Mesothelial cell of epicardium (in vitro differentiated cells): ENCODE measurements around the gene TBC1D10B. TPM values are rescaled to one million over a fixed set of nuclear protein-coding genes. Genes with fewer than 3 reads are reported as not detected.
A peak's percentile ranks its signal among the peaks of the same experiment; 100 is the strongest.

ENCODE experiments used
- DNase-seq, 2 experiments: peaks; one replicate each; pipeline ENCODE4 v3.0.0; 2021; ENCODE audit warnings: low spot score in 2 of 2; ENCODE audit not compliant: unreplicated experiment in 2 of 2
- H3K27ac Mint-ChIP-seq: 2 replicates; pipeline ENCODE4 v1.8.0; 2021; ENCODE audit warnings: mixed read lengths
- H3K27me3 Mint-ChIP-seq: 2 replicates; pipeline ENCODE4 v1.8.0; 2021; ENCODE audit warnings: low read depth, mixed read lengths
- H3K36me3 Mint-ChIP-seq: 2 replicates; pipeline ENCODE4 v1.8.0; 2021; ENCODE audit warnings: mixed read lengths
- H3K4me1 Mint-ChIP-seq: 2 replicates; pipeline ENCODE4 v1.8.0; 2021; ENCODE audit warnings: mixed read lengths
- H3K4me3 Mint-ChIP-seq: 2 replicates; pipeline ENCODE4 v1.8.0; 2021; ENCODE audit warnings: mild to moderate bottlenecking, moderate library complexity, mixed read lengths
- H3K9me3 Mint-ChIP-seq: 2 replicates; pipeline ENCODE4 v1.8.0; 2021; ENCODE audit warnings: mixed read lengths
- CTCF ChIP-seq: fragments of 200-600 bp; sonication (generic); IDR thresholded peaks from one replicate; pipeline ENCODE4 v1.5.0; 2021; ENCODE audit warnings: antibody characterized with exemption; ENCODE audit not compliant: unreplicated experiment
- total RNA-seq: library from RNA; stranded (reverse); gene quantifications from 3 replicates; pipeline ENCODE4 v1.2.1, GENCODE V29; 2021

Gene TBC1D10B
- total RNA-seq, 1 donor from 2014 or later, result 64.1 TPM

- TF ChIP-seq CTCF, result no peak
- Mint-ChIP-seq H3K27me3 (no peaks in the 10 kb centered on the region), H3K9me3 (no peaks in the 10 kb centered on the region), H3K4me1 (peaks cover 23% of the 10 kb centered on the region), H3K4me3 (peak overlapping the region; percentile 87), H3K36me3 (peaks cover 2% of the 10 kb centered on the region), H3K27ac (peak overlapping the region; percentile 4)
- no peak for DNase-seq
These were observed 9.9 kb upstream of the TBC1D10B start for GRCh38 chr16:30380072-30380802.

GRCh38 chr16:30379158-30379783 lies 9.0 kb upstream of the TBC1D10B start:
- TF ChIP-seq CTCF, result no peak
- H3K27me3 Mint-ChIP-seq, result no peaks in the 10 kb centered on the region
- peaks cover 23% of the 10 kb centered on the region for H3K4me1 Mint-ChIP-seq
- H3K4me3 Mint-ChIP-seq, result peak overlapping the region; percentile 87
- peak overlapping the region; percentile 100 for H3K27ac Mint-ChIP-seq
- peaks cover 2% of the 10 kb centered on the region for H3K36me3 Mint-ChIP-seq
- DNase-seq, result no peak
- H3K9me3 Mint-ChIP-seq, result no peaks in the 10 kb centered on the region

- TF ChIP-seq CTCF, result no peak
- Mint-ChIP-seq H3K36me3 (peaks cover 2% of the 10 kb centered on the region), H3K9me3 (no peaks in the 10 kb centered on the region), H3K27me3 (no peaks in the 10 kb centered on the region), H3K4me1 (peaks cover 23% of the 10 kb centered on the region), H3K27ac (peak overlapping the region; percentile 100), H3K4me3 (peak overlapping the region; percentile 87)
- DNase-seq, result peak; percentile 98
These were observed 8.2 kb upstream of the TBC1D10B start for GRCh38 chr16:30378236-30379157.

- TF ChIP-seq CTCF, result no peak
- peaks cover 2% of the 10 kb centered on the region for H3K36me3 Mint-ChIP-seq
- DNase-seq, result peak; percentile 77 to 89
- H3K4me1 Mint-ChIP-seq, result peaks cover 24% of the 10 kb centered on the region
- no peaks in the 10 kb centered on the region for H3K9me3 Mint-ChIP-seq
- peak overlapping the region; percentile 87 for H3K4me3 Mint-ChIP-seq
- H3K27ac Mint-ChIP-seq, result peak overlapping the region; percentile 100
- no peaks in the 10 kb centered on the region for H3K27me3 Mint-ChIP-seq
These were observed 7.5 kb upstream of the TBC1D10B start for GRCh38 chr16:30377812-30378235.

- peak overlapping the region; percentile 100 for H3K27ac Mint-ChIP-seq
- no peaks in the 10 kb centered on the region for H3K9me3 Mint-ChIP-seq
- H3K4me3 Mint-ChIP-seq, result peak overlapping the region; percentile 87
- peaks cover 29% of the 10 kb centered on the region for H3K4me1 Mint-ChIP-seq
- no peak for DNase-seq
- TF ChIP-seq CTCF, result no peak
- H3K27me3 Mint-ChIP-seq, result no peaks in the 10 kb centered on the region
- H3K36me3 Mint-ChIP-seq, result peaks cover 2% of the 10 kb centered on the region
These were observed 6.9 kb upstream of the TBC1D10B start for GRCh38 chr16:30377050-30377811.
